Left lung (tissue), 10 donors: ENCODE data around the gene EIF6. TPM values are rescaled to one million over a fixed set of nuclear protein-coding genes. Genes with fewer than 3 reads are reported as not detected.

Source experiments
- ATAC-seq: fragments of 200-7000 bp; cut with Tn5 transposase; one replicate; pipeline ENCODE4 v1.9.1; 2020; ENCODE audit warnings: moderate library complexity
- DNase-seq, 4 donors: peaks; one replicate each; pipeline ENCODE4 v3.0.0-alpha.2; 2013 to 2020
- H3K27ac ChIP-seq, 2 donors: fragments of 200-600 bp; sonication (generic) in 1 of 2; one replicate each; pipeline versions ENCODE4 v1.5.0 to v1.8.0; 2020 to 2021
- H3K27me3 ChIP-seq, 2 donors: fragments of 200-600 bp; sonication (generic) in 1 of 2; one replicate each; pipeline versions ENCODE4 v1.5.0 to v1.8.0; 2020 to 2021
- H3K36me3 ChIP-seq, 2 donors: fragments of 200-600 bp; sonication (generic) in 1 of 2; one replicate each; pipeline versions ENCODE4 v1.5.0 to v1.8.0; 2020 to 2021
- H3K4me1 ChIP-seq, 2 donors: fragments of 200-600 bp; one replicate each; pipeline ENCODE4 v1.8.0; 2021
- H3K4me3 ChIP-seq, 2 donors: fragments of 200-600 bp; sonication (generic) in 1 of 2; one replicate each; pipeline versions ENCODE4 v1.5.0 to v1.8.0; 2020 to 2021; ENCODE audit warnings: mild to moderate bottlenecking in 1 of 2
- H3K9me3 ChIP-seq, 2 donors: fragments of 200-600 bp; sonication (generic) in 1 of 2; one replicate each; pipeline versions ENCODE4 v1.5.0 to v1.8.0; 2020 to 2021
- intact Hi-C, 2 donors: fragments of 100-400 bp; cut with DNase I; formaldehyde crosslinking; loops; one replicate each; pipeline versions ENCODE4 v1.11.2 to v1.14.2; 2022
- polyA plus RNA-seq, 6 donors: library from polyadenylated mRNA; unstranded; fragments of 120-200 nt; gene quantifications; one replicate each; pipeline ENCODE4 v1.2.1, GENCODE V29; 2013; ENCODE audit not compliant: insufficient read length in 6 of 6
- total RNA-seq, 2 donors: library from RNA; stranded (reverse); fragmentation: NEBNext Ultra II Directional; extraction: Animal tissue kit (Norgen Biotek cat#: 25700); gene quantifications; one replicate each; pipeline ENCODE4 v1.2.1, GENCODE V29; 2021
- TF ChIP-seq, protein P1 (sequence below), 2 donors: fragments of 200-600 bp; sonication (generic) in 1 of 2; IDR thresholded peaks; one replicate each; pipeline versions ENCODE4 v1.5.0 to v1.8.0; 2021; ENCODE audit warnings: antibody characterized with exemption in 2 of 2
- donor health status: DM: no; HTN: yes; CAD: no.
- donor health status: DM: no; HTN: no; CAD: no.

The EIF6 gene
- total and polyA plus RNA-seq, 8 donors: 95.6 to 111 (median 107) TPM

DNA sequence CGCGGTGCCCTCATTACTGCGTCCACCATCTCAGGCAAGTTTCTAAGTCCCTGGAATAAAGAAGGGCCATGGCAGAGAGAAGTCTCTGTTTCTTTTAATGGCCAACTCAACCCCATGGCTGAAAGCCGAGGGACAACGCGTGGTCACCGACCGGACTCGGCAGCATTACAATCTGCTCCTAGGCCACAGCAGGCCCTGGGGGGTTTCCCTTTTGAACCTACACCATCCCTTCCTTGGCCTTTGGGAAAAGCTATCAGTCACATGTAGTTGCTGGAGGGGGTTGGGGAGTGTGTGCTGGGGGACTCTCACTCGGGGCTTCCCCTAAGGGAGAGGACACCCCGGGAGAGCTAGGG is 18.8 kb upstream of the EIF6 start:
- Histone ChIP-seq H3K36me3 (no peaks in the 10 kb centered on the region), H3K9me3 (no peaks in the 10 kb centered on the region), H3K27me3 (no peaks in the 10 kb centered on the region), H3K4me1 (peaks cover 0 to 21% of the 10 kb centered on the region in 2 donors), H3K27ac (no peak overlapping the region), H3K4me3 (no peak overlapping the region)
- intact Hi-C loops: loop anchor here in 1 of 2 donors (5.0 kb wide), 1 partner anchor 144 kb away; no protein-coding TSS in a partner anchor
- DNase-seq (no peak), ATAC-seq (no peak)
- TF ChIP-seq, protein P1, sequence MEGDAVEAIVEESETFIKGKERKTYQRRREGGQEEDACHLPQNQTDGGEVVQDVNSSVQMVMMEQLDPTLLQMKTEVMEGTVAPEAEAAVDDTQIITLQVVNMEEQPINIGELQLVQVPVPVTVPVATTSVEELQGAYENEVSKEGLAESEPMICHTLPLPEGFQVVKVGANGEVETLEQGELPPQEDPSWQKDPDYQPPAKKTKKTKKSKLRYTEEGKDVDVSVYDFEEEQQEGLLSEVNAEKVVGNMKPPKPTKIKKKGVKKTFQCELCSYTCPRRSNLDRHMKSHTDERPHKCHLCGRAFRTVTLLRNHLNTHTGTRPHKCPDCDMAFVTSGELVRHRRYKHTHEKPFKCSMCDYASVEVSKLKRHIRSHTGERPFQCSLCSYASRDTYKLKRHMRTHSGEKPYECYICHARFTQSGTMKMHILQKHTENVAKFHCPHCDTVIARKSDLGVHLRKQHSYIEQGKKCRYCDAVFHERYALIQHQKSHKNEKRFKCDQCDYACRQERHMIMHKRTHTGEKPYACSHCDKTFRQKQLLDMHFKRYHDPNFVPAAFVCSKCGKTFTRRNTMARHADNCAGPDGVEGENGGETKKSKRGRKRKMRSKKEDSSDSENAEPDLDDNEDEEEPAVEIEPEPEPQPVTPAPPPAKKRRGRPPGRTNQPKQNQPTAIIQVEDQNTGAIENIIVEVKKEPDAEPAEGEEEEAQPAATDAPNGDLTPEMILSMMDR (IDR thresholded peaks at IDR 0.05): no peak

DNA sequence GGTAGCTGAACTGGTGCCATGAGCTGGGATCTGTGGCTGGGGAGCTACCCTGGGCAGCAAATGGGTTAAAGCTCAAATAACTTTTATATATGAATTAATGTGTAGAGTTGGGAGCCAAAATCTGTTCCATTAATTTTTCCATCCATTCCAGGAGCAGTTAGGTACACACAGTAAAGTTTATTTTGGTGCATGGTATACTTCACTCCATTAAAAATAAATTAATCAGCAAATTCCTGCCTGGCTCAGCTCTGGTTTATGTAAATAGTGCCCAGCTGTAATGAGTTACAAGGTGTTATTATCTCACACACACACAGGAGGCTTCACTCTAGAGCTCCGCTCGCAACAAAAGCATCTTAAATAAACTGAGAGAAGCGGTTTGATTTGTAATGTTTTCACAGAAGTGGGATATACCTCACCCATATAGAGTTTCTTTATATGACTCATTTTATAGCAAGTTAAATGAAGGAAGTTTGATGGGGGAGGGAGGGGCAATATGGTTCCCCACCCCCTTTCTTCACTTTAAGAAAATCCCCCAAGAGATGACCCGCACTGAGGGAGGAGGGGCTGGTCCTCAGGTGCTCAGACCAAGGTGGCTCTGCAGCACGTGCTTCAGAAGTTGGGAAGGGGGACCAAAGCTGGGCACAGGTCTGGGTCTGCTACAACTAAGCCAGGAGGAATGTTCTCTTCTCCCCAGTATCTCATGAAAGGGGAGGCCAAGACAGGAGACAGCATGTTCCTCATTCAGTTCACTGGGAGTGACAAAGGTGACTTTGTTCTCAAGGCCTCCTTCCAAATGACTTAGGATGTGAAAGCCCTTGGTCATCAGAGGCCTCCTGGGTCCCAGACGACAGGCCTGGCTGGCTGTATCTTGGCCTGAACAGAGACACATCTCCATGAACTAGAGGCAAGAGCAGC is 18.1 kb upstream of the EIF6 start:
- Histone ChIP-seq H3K4me3 (no peak overlapping the region), H3K9me3 (no peaks in the 10 kb centered on the region), H3K27me3 (no peaks in the 10 kb centered on the region), H3K4me1 (peaks cover 0 to 21% of the 10 kb centered on the region in 2 donors), H3K36me3 (no peaks in the 10 kb centered on the region), H3K27ac (no peak overlapping the region)
- no peak for ATAC-seq
- intact Hi-C loops: loop anchor here in 1 of 2 donors (5.0 kb wide), 1 partner anchor 145 kb away; no protein-coding TSS in a partner anchor
- no peak for DNase-seq
- TF ChIP-seq, protein P1 (IDR thresholded peaks at IDR 0.05): no peak

DNA sequence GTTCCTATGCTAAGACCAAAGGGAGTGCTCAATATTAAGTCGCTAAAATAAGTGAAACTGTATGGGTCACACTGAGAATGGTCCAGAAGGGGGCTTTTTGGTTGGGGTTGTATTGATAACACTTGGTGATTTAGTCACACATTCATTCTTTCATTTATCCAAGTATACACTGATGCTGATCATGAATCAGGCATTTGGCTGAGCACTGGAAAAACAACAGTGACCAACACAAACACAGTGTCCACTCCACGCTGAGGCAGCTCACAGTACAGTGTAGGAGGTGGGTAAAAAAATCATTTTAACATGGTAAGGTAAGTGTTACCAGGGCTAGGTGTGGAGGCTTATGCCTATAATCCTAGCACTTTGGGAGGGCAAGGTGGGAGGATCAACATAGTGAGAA is 16.9 kb upstream of the EIF6 start:
- Histone ChIP-seq H3K27me3 (peaks cover 0 to 2% of the 10 kb centered on the region in 2 donors), H3K27ac (no peak overlapping the region), H3K4me1 (peaks cover 0 to 14% of the 10 kb centered on the region in 2 donors), H3K9me3 (no peaks in the 10 kb centered on the region), H3K4me3 (no peak overlapping the region), H3K36me3 (no peaks in the 10 kb centered on the region)
- intact Hi-C loops: loop anchor here in 1 of 2 donors (5.0 kb wide), 1 partner anchor 146 kb away; no protein-coding TSS in a partner anchor
- TF ChIP-seq, protein P1 (IDR thresholded peaks at IDR 0.05): no peak
- no peak for ATAC-seq
- no peak for DNase-seq

DNA sequence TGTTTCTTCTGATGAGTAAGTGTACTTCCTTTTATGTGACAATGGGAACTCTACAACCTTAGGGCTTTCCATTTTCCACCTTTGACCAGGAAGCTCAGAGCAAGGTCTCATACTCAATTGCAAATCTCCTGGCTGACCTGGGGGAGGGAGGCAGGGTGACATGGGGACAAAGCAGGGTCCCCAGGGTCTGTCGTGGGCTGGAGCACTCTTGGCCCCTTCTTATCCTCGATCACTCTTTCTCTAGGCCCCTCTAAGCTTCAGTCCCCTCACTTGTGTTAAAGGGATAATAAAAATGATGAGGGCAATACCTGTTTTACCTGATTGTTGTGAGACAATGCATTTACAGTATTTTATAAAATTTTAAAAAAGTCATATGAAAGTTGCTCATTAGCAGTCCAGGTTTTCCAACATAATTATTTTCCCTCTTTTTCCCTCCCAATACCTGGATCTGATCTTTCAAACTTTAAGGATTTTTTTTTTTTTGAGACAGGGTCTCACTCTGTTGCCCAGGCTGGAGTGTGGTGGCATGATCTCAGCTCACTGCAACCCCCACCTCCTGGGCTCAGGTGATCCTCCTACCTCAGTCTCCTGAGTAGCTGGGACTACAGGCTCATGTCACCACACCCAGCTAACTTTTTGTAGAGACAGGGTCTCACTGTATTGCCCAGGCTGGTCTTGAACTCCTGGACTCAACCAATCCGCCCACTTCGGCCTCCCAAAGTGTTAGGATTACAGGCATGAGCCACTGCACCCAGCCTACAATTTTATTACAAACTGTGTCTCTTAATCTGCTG is 16.1 kb upstream of the EIF6 start:
- H3K36me3 ChIP-seq: no peaks in the 10 kb centered on the region
- TF ChIP-seq, protein P1 (IDR thresholded peaks at IDR 0.05): no peak
- H3K4me3 ChIP-seq: no peak overlapping the region
- no peak overlapping the region for H3K27ac ChIP-seq
- intact Hi-C loops: loop anchor here in 1 of 2 donors (5.0 kb wide), 1 partner anchor 147 kb away; no protein-coding TSS in a partner anchor
- H3K9me3 ChIP-seq: no peaks in the 10 kb centered on the region
- no peak for ATAC-seq
- H3K4me1 ChIP-seq: peaks cover 0 to 8% of the 10 kb centered on the region in 2 donors
- DNase-seq: no peak
- peaks cover 0 to 10% of the 10 kb centered on the region in 2 donors for H3K27me3 ChIP-seq
